Chondrocyte (in vitro differentiated cells): Measurements from ENCODE around the gene UBXN10. TPM values are rescaled to one million over a fixed set of nuclear protein-coding genes. Genes with fewer than 3 reads are reported as not detected.

Experiments
- DNase-seq: peaks from one replicate; pipeline ENCODE4 v3.0.0; 2021; ENCODE audit warnings: mixed read lengths, low spot score
- H3K27ac Mint-ChIP-seq: one replicate; pipeline ENCODE4 v1.8.0; 2021; ENCODE audit warnings: mild to moderate bottlenecking, moderate library complexity, mixed read lengths; ENCODE audit not compliant: unreplicated experiment
- H3K27me3 Mint-ChIP-seq: 2 replicates; pipeline ENCODE4 v1.8.0; 2021; ENCODE audit warnings: low read depth, mixed read lengths
- H3K36me3 Mint-ChIP-seq: 2 replicates; pipeline ENCODE4 v1.8.0; 2021; ENCODE audit warnings: low read depth, mixed read lengths
- H3K4me1 Mint-ChIP-seq: 2 replicates; pipeline ENCODE4 v1.8.0; 2021; ENCODE audit warnings: low read depth, mild to moderate bottlenecking, mixed read lengths
- H3K4me3 Mint-ChIP-seq: one replicate; pipeline ENCODE4 v1.8.0; 2021; ENCODE audit warnings: mild to moderate bottlenecking, moderate library complexity, mixed read lengths; ENCODE audit not compliant: unreplicated experiment
- H3K9me3 Mint-ChIP-seq: 2 replicates; pipeline ENCODE4 v1.8.0; 2021; ENCODE audit warnings: low read depth, mixed read lengths
- total RNA-seq: library from RNA; stranded (reverse); gene quantifications from 3 replicates; pipeline ENCODE4 v1.2.1, GENCODE V29; 2021
- TF ChIP-seq, protein P1 (sequence below): fragments of 200-600 bp; sonication (generic); IDR thresholded peaks from 2 replicates; pipeline ENCODE4 v1.5.0; 2021; ENCODE audit warnings: antibody characterized with exemption, mild to moderate bottlenecking, moderate library complexity

Gene UBXN10
- total RNA-seq, 1 donor from 2014 or later: not detected

DNA sequence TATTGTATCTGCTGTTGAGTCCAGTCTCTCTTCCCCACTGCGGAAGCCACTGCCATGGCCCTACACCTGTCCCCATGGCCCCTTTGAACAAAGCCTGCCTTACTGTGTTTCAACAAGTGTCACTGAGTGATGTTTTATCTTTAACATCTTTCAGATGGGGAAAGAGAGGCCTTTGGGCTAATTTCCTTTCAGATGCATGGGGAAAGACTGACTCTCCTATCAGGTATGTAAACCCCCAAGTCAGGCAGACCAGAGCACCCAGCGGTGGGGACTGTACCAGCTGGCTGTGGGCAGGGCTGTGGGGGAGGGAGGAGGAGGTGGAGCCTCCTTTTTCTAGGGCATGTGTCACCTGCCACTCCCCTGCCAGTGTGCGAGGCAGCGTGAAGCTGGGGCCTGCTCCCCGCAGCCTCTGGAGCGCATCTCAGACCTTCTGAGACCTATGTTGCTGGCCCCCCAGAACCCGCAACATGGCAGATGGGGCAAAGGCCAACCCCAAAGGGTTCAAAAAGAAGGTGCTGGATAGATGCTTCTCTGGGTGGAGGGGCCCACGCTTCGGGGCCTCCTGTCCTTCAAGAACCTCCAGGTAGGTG, 46.8 kb upstream of the UBXN10 start, which contains the start of gene PLA2G2F:
PLA2G2F (plus strand) TSS at position 363 of the 590 bp plus-strand sequence; CDS start at position 468, 105 bp downstream.
- Mint-ChIP-seq H3K27me3 (peaks cover 21% of the 10 kb centered on the region), H3K4me1 (no peaks in the 10 kb centered on the region), H3K36me3 (no peaks in the 10 kb centered on the region), H3K9me3 (no peaks in the 10 kb centered on the region), H3K27ac (no peak within 1 kb of the TSS), H3K4me3 (no peak within 1 kb of the TSS)
- DNase-seq: peak; percentile 68
- TF ChIP-seq, protein P1, sequence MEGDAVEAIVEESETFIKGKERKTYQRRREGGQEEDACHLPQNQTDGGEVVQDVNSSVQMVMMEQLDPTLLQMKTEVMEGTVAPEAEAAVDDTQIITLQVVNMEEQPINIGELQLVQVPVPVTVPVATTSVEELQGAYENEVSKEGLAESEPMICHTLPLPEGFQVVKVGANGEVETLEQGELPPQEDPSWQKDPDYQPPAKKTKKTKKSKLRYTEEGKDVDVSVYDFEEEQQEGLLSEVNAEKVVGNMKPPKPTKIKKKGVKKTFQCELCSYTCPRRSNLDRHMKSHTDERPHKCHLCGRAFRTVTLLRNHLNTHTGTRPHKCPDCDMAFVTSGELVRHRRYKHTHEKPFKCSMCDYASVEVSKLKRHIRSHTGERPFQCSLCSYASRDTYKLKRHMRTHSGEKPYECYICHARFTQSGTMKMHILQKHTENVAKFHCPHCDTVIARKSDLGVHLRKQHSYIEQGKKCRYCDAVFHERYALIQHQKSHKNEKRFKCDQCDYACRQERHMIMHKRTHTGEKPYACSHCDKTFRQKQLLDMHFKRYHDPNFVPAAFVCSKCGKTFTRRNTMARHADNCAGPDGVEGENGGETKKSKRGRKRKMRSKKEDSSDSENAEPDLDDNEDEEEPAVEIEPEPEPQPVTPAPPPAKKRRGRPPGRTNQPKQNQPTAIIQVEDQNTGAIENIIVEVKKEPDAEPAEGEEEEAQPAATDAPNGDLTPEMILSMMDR: no peak

- Mint-ChIP-seq H3K9me3 (no peaks in the 10 kb centered on the region), H3K27ac (no peak overlapping the region), H3K4me3 (no peak overlapping the region), H3K36me3 (no peaks in the 10 kb centered on the region), H3K4me1 (no peaks in the 10 kb centered on the region), H3K27me3 (peaks cover 23% of the 10 kb centered on the region)
- TF ChIP-seq, protein P1: no peak
- peak; percentile 53 for DNase-seq
These were observed 45.9 kb upstream of the UBXN10 start for GRCh38 chr1:20139776-20140612.

DNA sequence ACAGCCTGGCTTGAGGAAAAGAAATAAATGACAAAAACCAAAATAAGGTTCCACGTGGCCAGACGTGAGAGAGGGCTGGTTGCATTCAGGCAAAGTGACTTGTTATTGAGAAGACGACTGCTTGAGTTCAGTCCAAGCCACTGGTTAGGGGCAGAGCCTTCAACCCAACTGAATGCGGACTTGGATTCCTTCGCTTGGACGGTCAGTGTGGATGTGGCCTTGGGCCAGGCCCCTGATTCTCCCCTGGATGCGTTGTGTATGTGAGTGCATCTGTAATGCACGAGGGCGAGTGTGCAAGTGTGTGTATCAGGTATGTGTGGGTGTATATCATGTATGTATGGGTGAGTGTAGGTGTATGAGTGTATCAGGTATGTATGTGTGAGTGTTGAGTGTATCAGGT, 44.9 kb upstream of the UBXN10 start:
- Mint-ChIP-seq H3K27me3 (peaks cover 23% of the 10 kb centered on the region), H3K9me3 (no peaks in the 10 kb centered on the region), H3K27ac (no peak overlapping the region), H3K4me3 (no peak overlapping the region), H3K36me3 (no peaks in the 10 kb centered on the region), H3K4me1 (no peaks in the 10 kb centered on the region)
- TF ChIP-seq, protein P1: no peak
- DNase-seq: peak; percentile 64

GRCh38 chr1:20141466-20141865, 44.4 kb upstream of the UBXN10 start:
- no peaks in the 10 kb centered on the region for H3K36me3 Mint-ChIP-seq
- peak; percentile 58 for DNase-seq
- no peak overlapping the region for H3K27ac Mint-ChIP-seq
- H3K27me3 Mint-ChIP-seq: peaks cover 23% of the 10 kb centered on the region
- no peaks in the 10 kb centered on the region for H3K9me3 Mint-ChIP-seq
- H3K4me3 Mint-ChIP-seq: no peak overlapping the region
- H3K4me1 Mint-ChIP-seq: no peaks in the 10 kb centered on the region
- TF ChIP-seq, protein P1: no peak

- H3K27me3 Mint-ChIP-seq: peaks cover 25% of the 10 kb centered on the region
These were observed 43.7 kb upstream of the UBXN10 start for GRCh38 chr1:20142001-20142710.

More at GRCh38 chr1:20142001-20142710, 43.7 kb upstream of the UBXN10 start:
- H3K4me3 Mint-ChIP-seq: no peak overlapping the region
- H3K9me3 Mint-ChIP-seq: no peaks in the 10 kb centered on the region
- no peaks in the 10 kb centered on the region for H3K36me3 Mint-ChIP-seq
- peak; percentile 59 for DNase-seq
- H3K4me1 Mint-ChIP-seq: no peaks in the 10 kb centered on the region
- TF ChIP-seq, protein P1: no peak
- no peak overlapping the region for H3K27ac Mint-ChIP-seq
